HuH-7.5 (cell line): ENCODE results near the gene FAM120B.
A peak's percentile ranks its signal among the peaks of the same experiment; 100 is the strongest.

ENCODE experiments used
- DNase-seq: peaks from one replicate; pipeline ENCODE4 v3.0.0; 2011; ENCODE audit warnings: low spot score

The FAM120B gene

DNA sequence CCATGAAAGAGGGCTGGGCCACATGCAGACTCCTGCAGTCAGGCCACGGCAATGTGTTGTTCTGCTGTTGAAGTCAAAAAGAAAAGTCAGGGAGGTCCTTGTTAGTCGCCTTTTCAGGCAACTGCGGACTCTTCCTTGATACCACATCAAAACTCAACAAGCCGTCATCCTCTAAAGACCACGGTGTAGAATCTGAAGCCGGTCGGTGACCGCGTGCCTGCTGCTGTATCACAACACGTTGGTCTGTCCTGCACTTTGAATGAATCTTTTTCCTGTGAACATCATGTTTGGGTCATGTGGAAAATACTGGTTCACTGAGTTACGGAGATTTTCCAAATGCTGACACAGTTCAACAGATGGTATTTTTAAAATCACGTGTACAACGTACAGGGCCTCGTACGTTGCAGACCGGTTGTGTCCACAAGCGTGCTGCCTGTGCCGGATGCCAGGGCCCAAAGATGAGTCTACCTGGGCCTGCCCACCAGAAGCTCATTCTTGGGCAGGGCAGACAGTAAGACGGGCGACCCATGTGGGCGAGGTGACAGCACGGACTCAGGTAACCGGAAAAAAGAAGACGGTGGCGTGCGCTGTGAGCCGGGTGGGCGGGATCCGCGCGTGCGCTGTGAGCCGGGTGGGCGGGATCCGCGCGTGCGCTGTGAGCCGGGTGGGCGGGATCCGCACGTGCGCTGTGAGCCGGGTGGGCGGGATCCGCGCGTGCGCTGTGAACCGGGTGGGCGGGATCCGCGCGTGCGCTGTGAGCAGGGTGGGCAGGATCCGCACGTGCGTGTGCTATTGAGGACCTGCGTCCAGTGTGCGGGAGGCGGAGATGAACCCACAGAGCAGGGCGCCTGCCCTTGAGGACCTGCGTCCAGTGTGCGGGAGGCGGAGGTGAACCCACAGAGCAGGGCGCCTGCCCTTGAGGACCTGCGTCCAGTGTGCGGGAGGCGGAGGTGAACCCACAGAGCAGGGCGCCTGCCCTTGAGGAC is 114.5 kb downstream of the FAM120B start:
- no peak for DNase-seq

DNA sequence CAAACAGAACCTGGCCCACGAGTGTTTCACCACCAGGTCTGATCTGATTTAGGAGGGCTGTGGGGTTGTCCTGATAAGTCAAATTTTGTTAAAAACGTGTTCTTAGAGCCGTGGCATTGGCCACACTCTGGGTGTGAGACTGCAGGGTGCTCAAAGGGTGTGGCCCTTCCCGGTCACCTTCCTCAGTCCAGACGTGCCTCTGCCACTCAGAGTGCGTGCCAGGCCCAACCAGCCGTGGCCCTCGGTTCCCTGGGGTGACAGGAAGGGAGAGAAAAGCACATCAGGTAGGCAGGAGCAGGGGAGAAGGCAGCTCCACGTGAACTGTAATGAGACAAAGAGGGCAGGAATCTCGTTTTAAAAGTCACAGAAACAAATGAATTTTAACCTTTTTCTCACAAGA is 115.4 kb downstream of the FAM120B start:
- no peak for DNase-seq

DNA sequence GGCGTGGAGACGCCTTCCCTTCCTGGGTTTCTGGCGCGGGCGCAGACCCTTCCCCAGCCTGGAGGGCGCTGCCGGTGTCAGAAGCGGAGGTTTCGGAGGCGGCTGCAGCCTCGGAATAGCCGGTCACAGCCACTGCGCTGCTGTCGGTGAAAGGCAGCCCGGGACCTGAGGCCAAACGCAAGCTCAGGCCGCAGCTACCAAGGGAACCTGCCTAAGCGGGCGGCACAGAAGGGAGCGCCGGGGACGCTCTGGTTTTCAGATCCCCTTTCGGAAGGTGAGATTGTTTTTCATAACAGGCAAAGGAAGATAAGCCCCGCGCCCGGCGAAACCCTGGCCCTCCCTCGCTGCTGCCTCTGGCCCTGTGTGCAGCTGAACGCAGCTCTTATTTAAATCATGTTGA is 116.5 kb downstream of the FAM120B start:
- no peak for DNase-seq

DNA sequence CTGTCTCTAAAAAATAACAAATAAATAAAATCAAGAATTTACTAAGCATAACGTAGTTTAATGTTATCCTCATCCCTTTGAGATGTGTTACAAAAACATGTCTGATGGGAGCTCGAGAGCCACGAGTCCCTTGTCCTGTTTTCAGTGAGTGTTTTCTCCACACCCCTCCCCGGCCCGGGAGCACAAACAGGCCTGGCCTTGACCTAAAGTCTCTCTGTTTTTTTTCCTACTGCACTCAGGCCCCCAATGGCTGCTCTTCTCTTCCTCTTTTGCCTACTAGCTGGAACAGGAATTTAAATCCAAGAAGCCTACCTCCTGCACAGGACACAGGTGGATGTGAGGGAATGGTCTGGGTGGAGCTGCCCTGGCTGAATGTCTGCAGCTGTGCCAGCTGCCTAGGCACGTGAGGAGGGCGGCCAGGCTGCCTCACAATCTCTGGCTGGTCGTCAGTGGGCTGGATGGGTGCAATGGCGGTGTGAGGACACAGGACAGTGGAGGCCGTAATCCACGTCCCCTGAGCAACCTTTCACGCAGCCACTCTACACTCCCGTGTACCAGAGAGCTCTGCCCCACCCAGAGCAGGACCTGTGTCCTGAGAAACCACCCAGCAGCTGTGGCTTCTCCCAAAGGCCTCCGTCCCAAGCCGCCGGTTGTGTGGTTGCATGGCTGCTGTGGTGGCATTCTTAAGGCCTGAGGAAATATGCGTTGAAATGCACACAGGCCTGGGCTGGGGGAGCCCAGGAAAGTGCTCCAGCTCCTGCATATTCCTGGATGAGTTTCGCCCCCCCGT is 117.5 kb downstream of the FAM120B start:
- no peak for DNase-seq

DNA sequence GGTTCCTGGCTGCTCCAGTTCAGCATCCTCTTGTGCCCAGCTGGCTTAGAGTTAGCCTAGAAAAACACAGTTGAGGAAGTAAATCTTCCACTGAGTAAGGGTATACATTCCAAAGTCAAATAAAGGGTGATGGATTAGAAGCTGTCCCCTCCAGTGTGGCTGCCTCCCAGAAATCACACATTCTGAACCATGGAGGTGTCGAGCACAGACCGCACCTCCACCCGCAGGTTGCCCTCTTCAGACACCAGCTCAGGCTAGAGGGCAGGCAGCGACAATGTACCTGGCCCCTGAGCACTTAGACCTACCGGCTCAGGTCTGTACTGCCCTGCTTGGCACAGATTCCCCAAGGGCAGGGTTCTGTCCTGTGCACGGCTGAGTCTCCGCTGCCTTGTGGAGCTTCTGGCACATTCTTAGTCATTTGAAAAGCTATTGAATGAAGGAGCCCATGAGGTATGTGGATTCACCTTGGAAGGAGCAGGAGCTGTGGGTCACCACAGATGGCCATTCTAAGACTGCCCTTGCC is 118.1 kb downstream of the FAM120B start:
- DNase-seq: no peak

DNA sequence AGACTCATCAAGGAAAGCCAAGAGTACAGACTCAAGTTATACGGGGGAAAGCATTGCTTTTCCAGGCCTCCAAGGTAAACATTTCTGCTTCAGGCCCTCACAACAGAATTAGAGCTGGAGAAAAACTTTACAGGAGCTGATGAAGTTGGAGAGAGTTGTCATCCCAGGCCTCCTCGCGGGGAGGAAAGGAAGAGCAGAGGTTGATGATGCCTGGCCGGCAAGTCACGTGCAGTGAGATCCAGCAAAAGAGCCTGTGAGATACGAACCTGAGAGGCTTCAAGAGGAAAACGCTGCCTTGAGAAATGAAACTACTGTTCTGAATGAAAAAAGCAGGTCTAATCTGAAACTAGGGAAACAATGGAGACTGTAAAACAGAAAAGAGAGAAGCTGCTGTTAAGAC is 122.9 kb downstream of the FAM120B start:
- DNase-seq: no peak

DNA sequence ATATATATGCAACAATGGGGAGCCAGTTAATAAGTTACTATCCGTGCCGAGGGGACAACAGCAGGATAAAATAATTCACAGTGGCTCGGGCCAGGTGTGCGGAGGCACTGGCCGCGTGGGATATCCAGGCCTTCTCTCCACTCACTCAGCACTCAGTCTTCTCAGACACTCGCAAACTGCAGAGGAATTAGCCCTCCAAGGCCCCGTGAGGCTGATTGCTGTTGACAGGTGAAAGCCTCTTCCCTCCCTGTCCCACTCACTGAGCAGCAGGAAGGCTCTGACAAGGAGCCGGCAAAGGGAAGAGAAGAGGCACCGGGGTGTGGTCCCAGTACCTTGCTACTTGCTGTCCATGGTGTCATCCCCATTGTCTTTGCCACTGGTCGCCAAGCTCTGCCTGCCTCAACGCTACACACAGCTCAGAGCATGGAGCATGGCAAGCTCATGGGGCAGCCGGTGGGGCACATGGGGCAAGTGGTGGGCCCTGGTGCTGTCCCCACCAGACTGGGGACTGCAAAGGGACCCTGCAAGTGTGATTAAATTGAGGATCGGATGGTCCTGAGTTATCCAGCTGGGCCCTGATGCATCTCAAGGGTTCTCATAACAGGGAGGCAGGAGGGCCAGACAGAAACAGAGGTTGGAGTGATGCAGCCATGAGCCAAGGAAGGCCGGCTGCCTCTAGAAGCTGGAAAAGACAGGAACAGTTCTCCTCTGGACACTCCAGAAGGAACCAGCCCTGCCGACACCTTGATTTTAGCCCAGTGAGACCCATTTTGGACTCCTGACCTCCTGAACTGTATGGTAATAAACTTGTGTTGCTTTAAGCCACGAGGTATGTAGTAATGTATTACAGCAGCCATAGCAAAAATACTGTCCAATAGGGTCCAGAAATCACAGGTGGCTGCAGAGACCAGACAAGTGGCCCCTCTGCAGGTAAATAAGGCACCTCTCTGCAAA is 126.9 kb downstream of the FAM120B start:
- no peak for DNase-seq

DNA sequence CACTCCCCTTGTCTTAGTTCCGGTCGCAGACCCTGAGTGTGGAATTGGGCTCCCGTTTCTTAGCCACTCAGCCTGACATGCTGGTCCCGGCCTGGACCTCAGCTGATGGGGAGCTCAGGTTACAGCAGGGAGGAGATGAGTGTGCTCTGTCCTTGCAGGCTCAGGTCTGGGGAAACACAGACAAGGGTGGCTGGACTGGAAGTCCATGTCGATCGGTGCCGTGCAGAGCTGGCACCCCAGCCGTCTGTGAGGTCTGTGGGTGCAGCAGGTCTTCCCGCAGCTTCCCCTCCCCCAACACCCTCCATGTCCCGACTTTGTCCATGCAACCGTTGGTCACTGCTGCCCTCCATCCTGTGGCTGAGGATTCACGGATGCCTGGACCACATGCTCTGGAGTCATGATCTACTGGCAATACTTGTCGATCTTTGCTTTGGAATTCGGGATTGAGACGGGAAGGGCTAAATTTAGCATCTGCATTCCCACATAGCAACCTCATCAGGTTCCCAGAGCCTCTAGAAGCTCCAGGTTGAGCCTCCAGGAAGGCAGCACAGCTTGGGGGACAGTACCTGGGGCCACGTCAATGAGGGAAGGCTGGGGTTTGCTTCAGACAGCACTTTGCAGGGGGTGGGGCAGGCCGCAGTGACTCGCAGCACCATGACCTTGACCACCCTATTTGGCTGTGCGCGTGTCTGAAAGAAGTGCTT is 127.7 kb downstream of the FAM120B start:
- DNase-seq: no peak

DNA sequence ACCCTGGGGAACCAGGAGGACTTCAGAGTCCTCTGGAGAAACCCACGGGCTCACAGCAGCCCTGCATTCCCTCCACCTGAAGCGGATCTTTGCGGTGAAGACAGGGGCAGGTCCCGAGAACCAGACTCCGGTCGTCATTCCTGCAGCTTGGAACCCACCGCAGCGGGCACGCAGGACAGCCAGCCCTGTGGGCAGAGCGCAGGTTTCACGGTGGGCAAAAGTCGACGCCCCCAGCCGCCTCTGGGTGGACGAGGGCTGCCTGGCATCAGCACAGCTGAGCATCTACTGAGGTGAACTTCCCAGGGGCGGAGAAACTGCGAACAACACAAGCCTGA is 128.2 kb downstream of the FAM120B start:
- DNase-seq: no peak

DNA sequence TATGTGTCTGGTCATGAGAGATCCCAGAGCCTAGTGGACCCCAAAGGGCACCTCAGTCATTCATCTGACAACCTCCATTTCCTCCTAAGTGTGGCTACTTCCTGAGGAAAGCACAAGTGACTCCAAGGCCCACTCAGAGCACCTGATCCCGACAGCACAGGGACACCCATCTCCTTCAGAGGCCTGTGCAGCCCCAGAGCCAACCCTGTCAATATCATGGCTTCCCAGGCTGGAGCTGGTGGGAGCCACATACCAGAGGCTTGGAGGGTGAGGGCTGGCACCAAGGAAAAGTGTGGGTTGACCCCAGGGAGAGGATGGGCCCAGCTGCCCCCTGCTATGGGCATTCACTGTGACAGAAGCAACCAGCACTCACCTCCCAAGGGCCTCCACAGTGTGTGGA is 129.2 kb downstream of the FAM120B start:
- no peak for DNase-seq

DNA sequence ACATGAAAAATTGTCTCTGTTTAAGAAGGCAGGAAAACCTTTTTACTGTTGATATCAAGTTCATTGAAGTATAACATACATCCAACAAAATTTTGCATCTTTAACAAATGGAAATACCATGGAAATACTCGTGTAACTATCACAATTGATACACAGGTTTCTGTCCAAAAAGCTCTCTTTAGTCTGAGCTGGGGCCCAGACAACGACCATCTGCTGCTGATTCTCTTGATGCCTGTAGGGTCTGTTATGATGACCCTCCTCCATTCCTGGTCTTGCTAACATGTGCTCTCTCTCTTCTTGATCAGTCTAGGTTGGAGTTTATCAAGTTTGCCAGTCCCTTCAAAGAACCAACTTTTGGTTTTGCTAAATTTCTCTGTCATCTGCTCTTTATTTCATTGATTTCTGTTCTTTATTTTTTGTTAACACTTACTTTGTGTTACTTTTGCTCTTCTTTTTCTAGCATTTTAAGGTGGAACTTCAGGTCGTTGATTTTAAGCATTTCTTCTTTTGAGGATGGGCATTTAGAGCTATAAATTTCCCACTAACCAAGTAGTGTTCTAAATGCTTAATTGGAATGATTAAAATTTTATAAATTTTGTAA is 129.8 kb downstream of the FAM120B start:
- no peak for DNase-seq

DNA sequence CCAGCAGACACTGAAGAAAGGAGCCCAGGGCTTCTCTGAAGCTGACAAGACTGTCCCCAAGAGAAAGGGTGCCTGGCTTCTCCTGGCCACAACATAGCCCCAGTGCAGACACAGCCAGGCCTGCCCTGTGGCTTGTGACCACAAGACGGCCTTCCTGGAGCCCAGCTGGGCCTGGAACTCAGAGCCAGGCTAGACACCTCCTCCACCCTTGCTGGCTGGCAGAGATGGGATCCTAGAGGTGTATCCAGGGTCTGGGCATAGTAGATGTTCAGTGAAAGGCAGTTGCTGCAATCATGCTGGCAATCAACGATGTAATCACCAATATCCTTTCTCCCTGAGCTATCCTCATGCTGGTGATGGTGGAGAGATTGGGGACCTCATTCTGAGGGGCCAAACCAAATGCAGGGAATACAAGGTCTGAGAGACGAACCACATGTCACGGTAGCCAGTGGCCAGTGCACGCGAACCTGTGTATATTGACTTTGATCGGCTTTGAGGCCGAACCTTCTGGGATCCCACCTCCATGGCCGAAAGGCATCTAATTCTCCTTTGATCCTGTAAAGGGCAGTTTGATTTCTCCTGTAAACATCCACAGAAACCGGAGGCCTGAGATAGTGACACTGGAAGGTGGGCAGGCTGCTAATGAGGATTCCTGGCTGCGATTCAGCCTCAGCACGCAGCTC is 131.3 kb downstream of the FAM120B start:
- DNase-seq: no peak

DNA sequence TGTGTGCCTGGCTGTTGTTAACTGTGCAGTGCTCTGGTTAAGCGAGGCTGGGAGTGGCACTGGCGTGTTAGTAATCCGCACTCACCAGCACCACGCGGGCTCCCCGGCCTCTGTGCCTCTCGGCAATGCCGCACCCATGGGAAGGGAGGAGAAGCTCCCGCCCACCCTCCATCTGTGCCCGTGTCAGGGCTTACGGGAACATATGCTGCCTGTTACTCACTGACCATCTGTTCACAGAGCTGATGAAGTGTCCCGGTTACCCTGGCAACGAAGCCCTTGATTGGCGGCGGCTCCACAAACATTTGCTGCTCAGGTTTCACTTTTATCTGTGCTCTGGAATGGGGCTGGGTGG is 131.8 kb downstream of the FAM120B start:
- peak; percentile 59 for DNase-seq

DNA sequence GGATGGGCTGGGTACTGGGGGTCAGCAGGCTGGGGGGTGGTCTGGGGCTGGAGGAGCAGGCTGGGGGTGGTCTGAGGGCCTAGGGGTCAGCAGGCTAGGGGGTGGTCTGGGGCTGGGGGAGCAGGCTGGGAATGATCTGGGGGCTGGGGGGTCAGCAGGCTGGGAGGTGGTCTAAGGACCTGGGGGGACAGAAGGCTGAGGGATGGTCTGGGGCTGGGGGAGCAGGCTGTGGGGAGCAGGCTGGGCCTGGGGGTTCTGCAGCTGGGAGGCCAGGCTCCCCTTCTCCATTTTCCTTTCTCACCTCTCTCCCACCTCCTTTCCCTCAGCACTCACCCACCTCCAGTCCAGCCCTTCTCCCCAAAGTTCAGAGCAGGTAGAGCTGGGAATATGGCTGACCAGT is 132.3 kb downstream of the FAM120B start:
- DNase-seq: no peak

DNA sequence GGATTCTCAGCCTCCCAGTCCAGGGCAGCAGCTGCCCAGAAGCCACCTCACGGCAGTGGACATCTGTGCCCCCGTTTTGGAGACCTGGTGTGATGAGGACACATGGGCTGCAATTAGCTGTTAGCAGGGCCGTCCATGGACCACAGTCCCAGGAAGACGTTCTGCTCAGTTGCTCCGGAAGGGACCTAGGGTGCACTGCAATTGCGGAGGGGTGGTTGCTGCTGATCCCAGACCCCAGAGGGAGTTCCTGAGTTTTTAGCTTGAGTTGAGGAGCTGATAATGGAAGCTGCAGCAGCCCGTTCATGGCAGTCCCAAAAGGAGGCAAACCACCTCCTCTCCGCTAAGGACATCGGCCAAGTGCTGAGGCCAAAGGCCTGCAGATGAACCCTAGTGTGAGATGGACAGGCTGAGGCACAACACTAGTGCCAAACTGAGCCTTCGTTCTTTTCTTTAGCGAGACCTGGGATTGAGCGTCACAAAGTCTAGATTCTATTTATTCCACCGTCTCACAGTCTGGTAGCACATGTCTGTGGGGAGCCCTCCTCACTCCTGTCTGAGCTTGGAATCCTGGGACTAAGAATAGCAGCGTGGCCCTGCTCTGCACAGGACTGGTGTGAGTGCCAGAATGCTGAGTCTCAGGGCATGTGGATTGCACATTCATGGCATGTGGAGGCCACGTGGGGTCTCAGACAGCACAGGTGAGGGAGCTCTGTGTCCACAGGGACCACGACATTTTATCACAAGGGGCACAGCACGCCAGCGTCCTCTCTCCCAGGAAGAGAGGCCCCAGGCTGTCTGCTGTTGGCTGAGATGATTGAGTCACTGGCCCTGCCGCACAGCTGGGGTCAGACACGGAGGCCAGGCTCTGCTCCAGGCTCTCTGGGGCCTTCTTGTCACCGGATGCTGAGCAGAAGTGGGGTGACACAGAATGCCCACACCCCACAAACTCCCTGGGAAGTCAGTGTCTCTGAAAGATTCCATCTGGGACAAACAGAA is 133.1 kb downstream of the FAM120B start:
- no peak for DNase-seq

DNA sequence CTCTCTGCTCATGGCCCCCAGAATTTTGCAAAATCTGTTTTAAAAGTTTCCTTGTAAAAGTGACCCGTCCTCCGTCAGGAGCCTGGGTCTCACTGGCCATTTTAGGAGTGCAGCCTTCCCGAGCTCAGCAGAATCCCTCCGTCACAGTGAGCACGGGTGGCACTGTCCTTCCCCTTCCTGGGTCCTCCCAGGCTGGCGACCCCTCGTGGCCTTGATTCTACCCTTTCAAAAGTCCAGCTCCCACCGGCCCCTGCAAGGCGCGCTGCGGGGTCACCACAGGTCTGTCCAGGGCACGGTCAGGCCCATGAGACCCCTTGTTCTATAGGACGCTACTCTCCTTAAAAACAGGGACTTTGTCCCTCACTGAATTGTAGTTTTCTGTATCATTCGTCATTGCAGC is 133.9 kb downstream of the FAM120B start:
- DNase-seq: no peak

DNA sequence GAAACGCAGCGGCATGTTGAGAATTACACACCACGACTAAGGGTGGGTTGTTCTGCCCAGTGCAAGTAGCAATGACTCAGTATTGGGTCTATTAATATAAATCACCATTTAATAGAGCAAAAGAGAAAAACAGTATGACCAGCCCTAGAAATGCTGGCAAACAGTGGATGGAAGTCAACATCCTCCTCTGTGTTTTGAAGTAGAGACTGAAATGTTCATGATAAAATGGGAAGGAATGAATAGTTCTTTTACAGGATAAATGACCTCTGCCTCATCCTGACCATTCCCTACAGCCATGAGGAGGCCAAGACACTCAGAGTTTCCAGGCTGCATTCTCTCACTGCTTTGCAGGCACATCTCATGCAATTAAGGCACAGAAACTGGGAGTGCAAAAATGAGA is 134.8 kb downstream of the FAM120B start:
- no peak for DNase-seq

DNA sequence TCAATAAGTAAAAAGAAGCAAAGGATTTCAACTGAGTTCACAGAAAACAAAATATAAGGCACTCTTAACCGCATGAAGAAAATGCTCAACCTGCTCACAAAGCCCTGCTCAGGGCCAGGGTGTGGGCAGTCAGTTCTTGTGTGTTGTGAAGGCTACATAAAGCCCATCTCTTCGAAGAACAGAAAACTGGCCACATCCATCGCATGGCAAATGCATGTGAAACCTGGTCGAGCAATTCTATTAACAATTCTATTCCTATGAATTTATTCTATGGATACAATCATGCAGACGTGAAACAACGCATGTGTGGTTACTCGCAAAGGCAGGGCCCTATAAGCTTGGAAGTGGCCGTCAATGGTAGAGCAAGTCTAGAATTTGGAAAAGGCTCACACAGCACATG is 136.0 kb downstream of the FAM120B start:
- DNase-seq: no peak

DNA sequence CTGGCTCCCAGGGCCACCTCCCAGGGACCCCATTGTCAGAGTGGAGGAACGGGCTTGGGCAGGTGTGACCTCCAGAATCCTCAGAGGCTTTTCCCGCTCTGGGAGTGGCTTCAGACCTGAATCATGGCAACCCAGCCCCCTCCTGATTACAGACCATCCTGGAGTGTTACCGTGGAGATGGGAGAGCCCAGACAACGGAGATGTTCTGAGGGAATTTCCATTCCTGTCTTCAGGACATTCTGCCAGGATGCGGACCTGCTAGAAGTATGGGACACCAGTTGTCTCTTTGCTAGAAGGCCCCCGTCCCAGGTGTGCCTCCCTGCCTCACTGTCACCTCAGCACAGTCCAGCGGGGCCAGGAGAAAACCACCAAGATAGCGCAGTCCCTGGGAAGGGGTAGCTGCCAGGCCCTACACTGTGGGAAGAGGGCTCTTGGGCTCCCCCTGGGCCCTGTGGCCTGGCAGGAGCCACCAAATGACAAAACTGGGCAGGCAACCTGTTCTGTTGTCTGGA is 136.6 kb downstream of the FAM120B start:
- DNase-seq: no peak
